HG02981 (cell line): ENCODE measurements around the gene PRDX2.
A peak's percentile ranks its signal among the peaks of the same experiment; 100 is the strongest.

Experiments
- ATAC-seq: cut with Tn5 transposase; IDR thresholded peaks from one replicate; pipeline ENCODE4 v1.9.1; 2021; ENCODE audit warnings: mild to moderate bottlenecking, moderate library complexity; ENCODE audit not compliant: unreplicated experiment

PRDX2 gene

GRCh38 chr19:12792853-12793289 is 8.7 kb downstream of the PRDX2 start:
- no peak for ATAC-seq

- ATAC-seq = no peak
Observed at GRCh38 chr19:12792051-12792852, 9.3 kb downstream of the PRDX2 start.

- ATAC-seq = peak; percentile 29
Observed at GRCh38 chr19:12791345-12792050, 10.1 kb downstream of the PRDX2 start, which contains the start of gene JUNB. TSS of gene JUNB (plus strand) at chr19:12791486. CDS start at chr19:12791772, 286 bp downstream.

- no peak for ATAC-seq
Observed at GRCh38 chr19:12790628-12791344, 10.8 kb downstream of the PRDX2 start.

GRCh38 chr19:12789904-12790619 is 11.5 kb downstream of the PRDX2 start:
- ATAC-seq = peak; percentile 40

- ATAC-seq = no peak
Observed at GRCh38 chr19:12789098-12789903, 12.3 kb downstream of the PRDX2 start.

GRCh38 chr19:12788682-12789097 is 12.9 kb downstream of the PRDX2 start:
- no peak for ATAC-seq

- no peak for ATAC-seq
Observed at GRCh38 chr19:12788042-12788681, 13.4 kb downstream of the PRDX2 start.

- no peak for ATAC-seq
Observed at GRCh38 chr19:12787458-12787857, 14.1 kb downstream of the PRDX2 start.

- ATAC-seq = no peak
Observed at GRCh38 chr19:12786952-12787351, 14.6 kb downstream of the PRDX2 start.

- no peak for ATAC-seq
Observed at GRCh38 chr19:12786141-12786870, 15.3 kb downstream of the PRDX2 start.

- no peak for ATAC-seq
Observed at GRCh38 chr19:12785431-12786031, 16.1 kb downstream of the PRDX2 start.

GRCh38 chr19:12784871-12785430 is 16.6 kb downstream of the PRDX2 start:
- no peak for ATAC-seq

GRCh38 chr19:12784394-12784870 is 17.2 kb downstream of the PRDX2 start:
- ATAC-seq = no peak

- ATAC-seq = no peak
Observed at GRCh38 chr19:12783849-12784393, 17.7 kb downstream of the PRDX2 start.

- no peak for ATAC-seq
Observed at GRCh38 chr19:12783291-12783848, 18.2 kb downstream of the PRDX2 start.
